ENCODE measurements around the gene MICU1.
"Not testable (repeated sequence)": the region's sequence is repeated elsewhere in the genome, so short reads cannot be mapped to it uniquely, and the experiment has no call there.

MICU1 gene

GRCh38 chr10:72337722-72338121 is 288.2 kb downstream of the MICU1 start:
- no peak for DNase-seq

GRCh38 chr10:72337039-72337629 is 288.7 kb downstream of the MICU1 start:
- peak; percentile 49 for DNase-seq

- DNase-seq, result no peak
Observed at GRCh38 chr10:72336259-72337038, 289.4 kb downstream of the MICU1 start.

GRCh38 chr10:72335394-72336258 is 290.3 kb downstream of the MICU1 start:
- no peak for DNase-seq

GRCh38 chr10:72334825-72335393 is 291.0 kb downstream of the MICU1 start:
- no peak for DNase-seq

GRCh38 chr10:72334196-72334824 is 291.6 kb downstream of the MICU1 start:
- DNase-seq, result peak; percentile 85

GRCh38 chr10:72333112-72334015 is 292.5 kb downstream of the MICU1 start:
- DNase-seq, result no peak

GRCh38 chr10:72332423-72333111 is 293.3 kb downstream of the MICU1 start:
- no peak for DNase-seq

GRCh38 chr10:72331575-72332422 is 294.1 kb downstream of the MICU1 start:
- DNase-seq, result peak; percentile 97

GRCh38 chr10:72330069-72330426 is 295.8 kb downstream of the MICU1 start:
- no peak for DNase-seq

GRCh38 chr10:72329290-72330068 is 296.4 kb downstream of the MICU1 start:
- no peak for DNase-seq

GRCh38 chr10:72328829-72329204 is 297.1 kb downstream of the MICU1 start:
- no peak for DNase-seq

- DNase-seq, result peak; percentile 36
Observed at GRCh38 chr10:72328045-72328828, 297.6 kb downstream of the MICU1 start.

GRCh38 chr10:72326665-72327603 is 298.9 kb downstream of the MICU1 start:
- not testable (repeated sequence) for DNase-seq

GRCh38 chr10:72325243-72326175 is 300.4 kb downstream of the MICU1 start:
- DNase-seq, result peak; percentile 71

- no peak for DNase-seq
Observed at GRCh38 chr10:72323771-72324191, 302.1 kb downstream of the MICU1 start.
